Activated CD8-positive, alpha-beta memory T cell treated with anti-CD3 and anti-CD28 coated beads, Interleukin-2, amount 50 U/mL, for 48 hours (primary cell): ENCODE measurements around the gene PLEKHA5.
"Not testable (repeated sequence)": the region's sequence is repeated elsewhere in the genome, so short reads cannot be mapped to it uniquely, and the experiment has no call there.

Experiments used
- DNase-seq: peaks from one replicate; pipeline ENCODE4 v3.0.0-alpha.2; 2020

The PLEKHA5 gene

GRCh38 chr12:19203539-19204506, 74.3 kb downstream of the PLEKHA5 start:
- no peak for DNase-seq

GRCh38 chr12:19205120-19205519, 75.6 kb downstream of the PLEKHA5 start:
- DNase-seq = no peak

- no peak for DNase-seq
These were observed 77.1 kb downstream of the PLEKHA5 start for GRCh38 chr12:19206493-19207077.

- no peak for DNase-seq
These were observed 78.9 kb downstream of the PLEKHA5 start for GRCh38 chr12:19208456-19208855.

GRCh38 chr12:19209661-19210060, 80.1 kb downstream of the PLEKHA5 start:
- no peak for DNase-seq

GRCh38 chr12:19211802-19212201, 82.3 kb downstream of the PLEKHA5 start:
- DNase-seq = no peak

DNA sequence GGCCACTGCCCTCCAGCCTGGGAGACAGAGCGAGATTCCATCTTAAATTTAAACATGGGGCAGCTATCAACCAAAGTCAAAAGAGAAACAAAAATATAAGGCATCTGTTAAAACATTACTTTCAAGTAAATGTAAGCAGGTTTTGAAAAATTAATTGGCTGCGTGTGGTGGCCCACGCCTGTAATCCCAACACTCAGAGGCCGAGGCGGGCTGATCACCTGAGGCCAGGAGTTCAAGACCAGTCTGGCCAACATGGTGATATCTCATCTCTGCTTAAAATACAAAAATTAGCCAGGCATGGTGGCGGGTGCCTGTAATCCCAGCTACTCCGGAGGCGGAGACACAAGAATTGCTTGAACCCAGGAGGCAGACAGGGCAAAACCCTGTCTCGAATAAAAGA, 82.7 kb downstream of the PLEKHA5 start:
- no peak for DNase-seq

DNA sequence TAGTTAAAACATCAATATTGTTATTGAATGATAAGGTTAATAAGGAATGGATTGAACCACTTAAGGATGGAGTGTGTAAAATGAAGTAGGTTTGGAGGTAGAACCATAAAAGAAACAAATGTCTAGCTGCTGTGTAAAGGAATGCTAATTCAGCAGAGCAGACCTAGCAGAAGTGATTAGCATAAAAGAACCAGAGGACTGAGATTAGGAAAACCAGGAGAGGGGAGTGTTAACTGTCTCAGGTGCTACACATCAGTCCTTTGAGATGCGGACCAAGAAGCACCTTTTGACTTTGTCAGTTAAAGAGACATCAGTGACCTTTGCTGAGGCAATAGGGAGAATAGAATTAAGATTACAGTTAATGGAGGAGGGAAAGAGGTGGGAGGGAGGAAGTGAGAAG, 84.5 kb downstream of the PLEKHA5 start:
- no peak for DNase-seq

- DNase-seq = no peak
These were observed 85.6 kb downstream of the PLEKHA5 start for GRCh38 chr12:19215115-19215514.

GRCh38 chr12:19217446-19217845, 87.9 kb downstream of the PLEKHA5 start:
- no peak for DNase-seq

GRCh38 chr12:19220205-19220604, 90.7 kb downstream of the PLEKHA5 start:
- no peak for DNase-seq

GRCh38 chr12:19220852-19221466, 91.4 kb downstream of the PLEKHA5 start:
- no peak for DNase-seq

GRCh38 chr12:19222558-19222957, 93.0 kb downstream of the PLEKHA5 start:
- no peak for DNase-seq

DNA sequence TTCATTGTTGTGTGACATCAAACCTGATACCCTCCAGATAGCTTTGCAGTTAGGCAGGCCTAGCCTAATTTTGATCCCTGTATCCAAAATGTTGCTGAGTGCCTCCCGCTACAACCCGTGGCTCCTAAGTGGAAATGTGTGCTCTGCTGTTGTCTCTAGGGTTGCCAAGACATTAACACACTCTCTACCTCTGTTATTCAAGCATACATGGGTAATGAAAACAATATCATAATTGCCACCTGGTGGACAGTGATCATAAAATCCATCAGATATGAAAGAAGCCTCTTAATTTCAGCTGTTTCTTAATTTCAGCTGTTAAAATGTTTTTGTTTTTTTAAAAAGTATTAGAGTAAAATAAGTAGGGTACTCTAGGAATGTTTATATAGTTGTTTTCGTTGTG, 93.5 kb downstream of the PLEKHA5 start:
- DNase-seq = no peak

DNA sequence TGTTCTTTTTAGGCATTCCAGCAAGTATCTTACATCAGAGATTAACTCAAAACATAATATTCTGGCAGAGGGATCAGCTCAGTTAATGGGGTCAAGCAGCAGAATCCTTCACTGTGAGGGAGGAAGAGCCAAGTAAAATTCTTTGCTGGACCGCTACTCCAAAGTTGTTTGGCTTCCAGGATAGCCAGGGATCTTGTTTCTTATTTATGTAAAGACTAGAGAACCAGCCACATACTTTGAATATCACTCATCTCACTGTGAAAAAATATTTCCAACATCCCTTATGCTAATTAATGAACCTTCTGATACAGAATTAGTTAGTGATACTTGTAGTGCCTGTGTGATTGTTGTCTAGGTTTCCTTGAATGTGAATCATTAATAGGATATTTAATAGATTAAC, 94.2 kb downstream of the PLEKHA5 start:
- DNase-seq = no peak

GRCh38 chr12:19224746-19225145, 95.2 kb downstream of the PLEKHA5 start:
- no peak for DNase-seq

DNA sequence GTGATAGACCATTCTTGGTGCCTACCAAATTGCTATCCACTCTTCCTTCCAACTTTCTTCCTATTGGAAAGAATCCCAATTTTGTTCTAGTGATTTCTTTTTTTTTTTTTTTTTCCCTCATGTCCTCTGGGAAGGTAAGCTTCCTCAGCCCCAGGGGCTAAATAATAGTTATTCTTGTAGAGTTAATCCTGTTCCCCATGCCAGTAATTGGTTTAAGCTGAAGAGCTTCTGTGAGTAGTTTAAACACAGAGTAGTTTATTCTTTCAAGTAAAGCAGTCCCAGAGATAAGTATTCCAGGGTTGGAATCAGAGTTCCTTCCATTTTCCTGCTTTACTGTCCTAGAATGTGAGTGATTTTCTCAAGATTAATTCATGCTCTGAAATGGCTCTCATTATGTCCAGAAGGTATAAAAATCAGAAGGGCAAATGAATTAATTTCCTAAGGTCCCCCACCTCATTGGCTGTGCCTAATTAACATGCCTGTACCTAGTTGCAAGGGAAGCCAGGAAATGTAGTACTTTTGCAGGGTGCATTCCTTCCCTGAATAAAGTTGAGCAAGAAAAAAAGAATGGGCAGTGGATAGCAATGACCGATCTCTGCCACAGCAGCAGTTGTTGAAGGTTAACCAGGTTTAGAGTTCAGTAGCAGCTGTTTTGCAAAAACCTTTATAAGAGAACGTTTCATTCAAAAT, 97.8 kb downstream of the PLEKHA5 start:
- DNase-seq = no peak

DNA sequence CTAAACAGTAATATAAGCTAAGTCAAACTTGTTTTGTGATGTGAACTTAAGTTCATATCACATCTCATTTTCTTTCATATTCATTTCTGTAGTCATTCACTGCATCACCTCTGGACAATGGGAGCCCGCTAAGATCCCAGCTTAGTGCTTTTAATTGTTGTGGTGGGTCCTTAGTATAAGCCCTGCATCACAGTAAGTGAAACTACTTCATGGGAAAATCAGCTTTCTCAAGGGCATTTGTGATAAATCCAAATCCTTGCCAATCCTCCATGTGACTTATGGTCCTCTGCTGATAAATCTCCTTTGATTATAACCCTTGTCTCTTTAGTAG, 98.3 kb downstream of the PLEKHA5 start:
- no peak for DNase-seq

GRCh38 chr12:19229021-19229420, 99.5 kb downstream of the PLEKHA5 start:
- DNase-seq = not testable (repeated sequence)

GRCh38 chr12:19230299-19230866, 100.8 kb downstream of the PLEKHA5 start:
- DNase-seq = no peak

DNA sequence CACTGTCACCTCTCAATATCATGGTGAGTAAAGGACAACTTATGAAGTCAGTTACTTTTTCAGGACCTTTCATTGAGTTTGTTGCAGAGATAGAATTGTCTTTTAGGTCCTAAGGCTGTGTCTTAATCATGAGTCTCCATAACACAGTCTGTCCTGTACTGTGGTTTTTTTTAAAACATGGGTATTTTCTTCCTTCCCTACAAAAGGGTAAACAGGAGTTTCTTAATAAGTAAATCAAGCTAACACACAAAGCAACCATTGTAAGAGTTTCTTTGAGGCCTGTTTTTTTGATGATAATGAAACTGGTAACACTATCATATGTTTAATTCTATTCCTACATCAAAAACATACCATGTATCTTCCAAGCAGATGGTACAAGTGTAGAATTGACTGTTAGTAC, 101.4 kb downstream of the PLEKHA5 start:
- DNase-seq = no peak

GRCh38 chr12:19234171-19234704, 104.7 kb downstream of the PLEKHA5 start:
- no peak for DNase-seq
